ENCODE data around the gene OPA3.

DNA sequence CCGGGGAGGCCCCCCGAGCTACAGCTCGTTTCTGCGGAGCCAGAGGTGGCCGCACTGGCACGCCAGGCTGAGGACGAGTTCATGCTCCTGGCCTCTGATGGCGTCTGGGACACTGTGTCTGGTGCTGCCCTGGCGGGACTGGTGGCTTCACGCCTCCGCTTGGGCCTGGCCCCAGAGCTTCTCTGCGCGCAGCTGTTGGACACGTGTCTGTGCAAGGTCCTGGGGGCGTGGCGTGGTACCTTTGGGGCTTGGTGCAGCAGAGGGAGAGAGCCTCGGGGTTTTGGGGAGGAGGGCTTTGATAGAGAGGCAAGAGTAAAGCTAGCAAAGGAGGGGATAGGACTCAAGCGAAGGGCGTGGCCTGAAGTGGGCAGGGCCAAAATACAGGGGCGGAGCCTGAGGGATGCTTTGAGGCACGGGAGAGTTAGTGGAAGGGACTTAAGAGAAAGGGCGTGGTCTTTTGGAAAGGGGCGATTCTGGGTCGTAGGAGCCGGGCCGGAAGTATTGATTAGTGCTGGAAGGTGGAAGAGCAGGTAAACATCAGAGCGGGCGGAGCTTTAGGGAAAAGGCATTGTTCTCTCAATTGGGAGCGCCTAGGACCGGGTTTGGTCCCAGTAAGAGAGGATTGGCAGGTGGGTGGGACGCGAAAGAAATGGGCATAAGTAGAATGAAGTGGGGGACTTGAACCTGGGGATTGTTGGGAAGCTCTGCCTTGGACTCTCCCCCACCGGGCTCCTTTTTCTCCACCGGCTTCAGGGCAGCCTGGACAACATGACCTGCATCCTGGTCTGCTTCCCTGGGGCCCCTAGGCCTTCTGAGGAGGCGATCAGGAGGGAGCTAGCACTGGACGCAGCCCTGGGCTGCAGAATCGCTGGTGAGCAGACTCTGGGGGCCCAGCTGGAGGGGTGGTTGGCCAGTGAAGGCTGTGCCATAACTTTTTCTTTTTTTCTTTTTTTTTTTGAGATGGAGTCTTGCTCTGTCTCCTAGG, 85.1 kb downstream of the OPA3 start:
- TF ChIP-seq, protein P1, sequence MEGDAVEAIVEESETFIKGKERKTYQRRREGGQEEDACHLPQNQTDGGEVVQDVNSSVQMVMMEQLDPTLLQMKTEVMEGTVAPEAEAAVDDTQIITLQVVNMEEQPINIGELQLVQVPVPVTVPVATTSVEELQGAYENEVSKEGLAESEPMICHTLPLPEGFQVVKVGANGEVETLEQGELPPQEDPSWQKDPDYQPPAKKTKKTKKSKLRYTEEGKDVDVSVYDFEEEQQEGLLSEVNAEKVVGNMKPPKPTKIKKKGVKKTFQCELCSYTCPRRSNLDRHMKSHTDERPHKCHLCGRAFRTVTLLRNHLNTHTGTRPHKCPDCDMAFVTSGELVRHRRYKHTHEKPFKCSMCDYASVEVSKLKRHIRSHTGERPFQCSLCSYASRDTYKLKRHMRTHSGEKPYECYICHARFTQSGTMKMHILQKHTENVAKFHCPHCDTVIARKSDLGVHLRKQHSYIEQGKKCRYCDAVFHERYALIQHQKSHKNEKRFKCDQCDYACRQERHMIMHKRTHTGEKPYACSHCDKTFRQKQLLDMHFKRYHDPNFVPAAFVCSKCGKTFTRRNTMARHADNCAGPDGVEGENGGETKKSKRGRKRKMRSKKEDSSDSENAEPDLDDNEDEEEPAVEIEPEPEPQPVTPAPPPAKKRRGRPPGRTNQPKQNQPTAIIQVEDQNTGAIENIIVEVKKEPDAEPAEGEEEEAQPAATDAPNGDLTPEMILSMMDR (IDR thresholded peaks at IDR 0.05), result no peak
- no peak for TF ChIP-seq POLR2AphosphoS5 (IDR thresholded peaks at IDR 0.05)
- TF ChIP-seq POLR2A (IDR thresholded peaks at IDR 0.05), result no peak
